HG03064 (cell line): ENCODE measurements around the gene TLCD3B.

Experiments used
- ATAC-seq: cut with Tn5 transposase; IDR thresholded peaks from one replicate; pipeline ENCODE4 v1.9.1; 2021; ENCODE audit warnings: low read depth; ENCODE audit not compliant: unreplicated experiment

The TLCD3B gene

DNA sequence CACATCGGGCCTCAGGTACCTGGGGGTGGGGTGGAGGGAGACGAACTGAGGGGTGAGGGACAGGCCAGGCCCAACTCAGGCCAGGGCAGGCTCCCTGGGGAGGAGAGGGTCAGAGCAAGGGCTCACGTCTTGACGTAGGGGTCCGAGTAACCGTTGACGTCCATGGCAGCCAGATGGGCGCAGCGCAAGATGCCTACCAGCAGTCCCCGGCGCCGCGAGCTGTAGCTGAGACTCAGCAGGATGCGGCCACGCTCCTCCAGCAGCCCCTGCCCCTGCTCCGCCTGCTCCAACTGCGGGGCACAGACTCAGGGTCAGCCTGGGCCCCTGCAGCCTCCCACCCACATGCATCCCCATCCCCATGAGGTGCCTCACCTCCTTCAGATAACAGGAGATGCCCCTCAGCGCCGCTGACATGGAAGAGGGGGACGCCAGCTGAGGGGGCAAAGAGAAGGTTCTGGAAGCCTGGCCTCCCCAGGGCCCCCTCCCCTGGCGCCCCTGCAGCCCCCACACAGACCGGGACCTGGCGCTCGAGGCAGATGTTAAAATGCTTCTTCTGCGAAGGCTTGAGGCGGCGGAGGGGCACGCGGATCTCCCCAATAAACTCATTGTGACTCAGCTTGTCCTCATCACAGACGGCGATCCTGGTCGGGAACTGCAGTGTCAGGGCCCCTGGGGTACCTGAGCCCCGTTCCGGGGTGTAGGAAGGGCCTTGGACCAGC, 24.3 kb downstream of the TLCD3B start:
- ATAC-seq: no peak

DNA sequence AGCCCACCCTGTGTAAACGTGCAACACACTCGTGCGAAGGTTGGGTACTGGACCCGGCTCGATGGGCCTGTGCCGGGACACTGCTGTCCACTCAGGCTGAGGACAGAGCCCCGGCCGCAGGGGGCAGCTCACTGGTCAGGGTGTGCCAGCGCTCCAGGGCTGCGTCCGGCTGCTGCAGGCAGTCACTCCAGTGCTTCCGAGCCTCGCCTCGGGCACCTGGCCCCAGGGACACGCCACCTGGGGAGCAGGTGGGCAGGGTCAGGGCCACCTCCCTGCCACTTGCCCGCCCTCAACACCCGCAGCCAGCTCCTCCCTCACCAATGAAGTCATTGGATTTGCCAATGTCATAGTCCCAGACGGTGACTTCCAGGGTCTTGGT, 25.0 kb downstream of the TLCD3B start:
- ATAC-seq: no peak

DNA sequence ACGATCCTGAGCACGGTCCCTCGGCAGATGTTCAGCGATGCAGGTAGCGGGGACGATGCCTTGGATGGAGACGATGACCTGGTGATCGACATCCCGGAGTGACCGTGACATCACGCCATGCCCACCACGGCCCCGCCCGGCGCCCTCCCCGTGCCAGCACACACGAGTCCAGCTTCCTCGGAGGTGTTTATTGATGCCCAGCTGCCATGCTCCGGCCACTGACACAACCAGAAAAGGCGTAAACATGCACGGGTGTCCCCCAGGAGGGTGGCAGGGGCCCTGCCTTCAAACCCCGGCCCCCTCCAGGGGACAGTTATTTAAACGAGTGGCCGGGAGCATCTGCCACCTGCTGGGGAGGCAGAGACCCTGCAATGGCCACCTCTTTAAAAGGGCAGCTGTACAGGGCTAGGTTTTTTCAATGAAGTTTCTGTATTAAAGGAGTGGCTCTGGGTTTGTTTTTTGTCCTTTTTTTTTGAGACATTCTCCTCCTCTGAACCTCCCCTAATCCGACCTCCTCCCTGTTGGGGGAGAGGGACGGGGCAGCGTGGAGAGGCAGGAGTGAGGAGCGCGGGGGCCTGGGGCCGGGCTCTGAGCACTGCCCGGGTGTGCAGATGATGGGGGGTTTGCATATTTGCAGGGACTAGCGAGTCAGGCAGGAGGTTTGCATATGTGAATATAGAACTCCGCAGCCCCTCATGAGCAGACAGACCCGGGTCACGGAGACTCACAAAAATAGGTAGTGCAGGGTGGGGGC, 25.6 kb downstream of the TLCD3B start:
- ATAC-seq: no peak

DNA sequence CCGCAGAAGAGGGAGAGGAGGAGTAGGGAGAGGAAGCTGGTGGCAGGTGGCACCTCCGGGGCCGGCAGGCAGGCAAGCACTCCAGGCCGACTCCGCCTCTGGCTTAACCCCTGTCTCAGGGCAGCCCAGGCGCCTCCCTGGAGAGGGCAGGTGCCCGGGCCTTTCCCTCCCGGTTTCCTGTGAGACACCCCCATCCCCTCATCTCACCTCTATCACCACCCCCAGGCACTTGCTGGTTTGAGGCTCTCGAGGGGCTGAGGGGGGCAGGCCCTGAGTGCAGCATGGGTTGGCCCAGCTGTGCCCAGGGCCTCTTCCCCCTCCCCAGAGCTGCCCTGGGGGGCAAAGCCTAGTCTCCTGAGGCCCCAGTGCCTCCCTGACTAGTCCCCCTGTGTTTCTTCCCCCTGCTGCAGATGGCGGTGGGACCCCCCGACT, 26.2 kb downstream of the TLCD3B start:
- no peak for ATAC-seq

DNA sequence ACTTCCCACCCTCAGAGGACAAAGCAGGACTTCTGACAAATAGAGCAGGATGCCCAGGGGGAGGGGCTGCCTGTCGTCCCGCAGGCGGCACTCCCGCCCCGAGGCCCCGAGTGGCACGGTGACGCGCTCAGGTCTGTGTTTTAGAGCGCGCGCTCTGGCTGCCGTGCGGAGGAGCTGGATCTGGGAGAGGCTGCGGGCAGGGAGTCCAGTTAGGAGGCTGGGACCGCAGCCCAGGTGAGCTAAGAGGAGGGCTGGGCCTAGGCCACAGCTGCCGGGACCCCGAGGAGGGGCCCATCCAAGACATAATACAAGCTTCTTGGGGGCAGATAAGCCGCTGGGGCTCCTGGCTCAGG, 26.7 kb downstream of the TLCD3B start:
- ATAC-seq: no peak

DNA sequence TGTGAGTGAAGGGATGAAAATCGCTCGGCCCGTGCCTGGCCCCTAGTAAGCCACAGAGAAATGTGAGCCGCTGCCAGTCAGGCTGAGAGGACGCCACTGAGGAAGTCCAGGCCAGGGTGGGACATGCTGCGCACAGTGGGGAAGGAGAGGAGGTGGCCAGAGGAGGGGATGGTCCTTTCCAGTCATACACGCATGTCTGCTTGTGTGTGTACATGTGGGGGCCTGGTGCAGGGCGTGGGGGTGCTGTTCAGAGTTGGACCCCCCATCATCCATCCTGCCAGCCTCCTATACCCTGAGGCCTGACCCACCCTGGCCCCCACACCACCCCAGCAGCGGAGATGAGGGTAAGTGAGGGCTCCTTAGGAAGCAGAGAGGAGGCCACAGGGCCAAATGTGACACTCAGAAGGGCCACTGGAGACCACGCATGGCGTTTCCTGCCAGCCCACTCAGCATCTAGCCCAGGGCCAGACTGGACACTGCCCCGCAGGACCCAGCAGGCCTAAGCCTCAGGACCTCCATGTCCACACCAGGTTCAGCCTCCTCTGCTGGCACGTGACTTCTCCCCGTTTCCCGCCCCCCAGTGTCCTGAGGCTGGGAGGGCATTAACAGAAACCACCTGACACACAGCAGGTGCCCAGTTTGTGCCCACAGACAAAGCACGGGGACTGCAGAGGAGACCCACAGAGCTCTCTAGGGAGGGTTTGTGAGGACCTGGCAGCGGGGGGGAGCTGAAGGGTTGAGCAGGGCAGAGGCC, 27.2 kb downstream of the TLCD3B start:
- no peak for ATAC-seq

DNA sequence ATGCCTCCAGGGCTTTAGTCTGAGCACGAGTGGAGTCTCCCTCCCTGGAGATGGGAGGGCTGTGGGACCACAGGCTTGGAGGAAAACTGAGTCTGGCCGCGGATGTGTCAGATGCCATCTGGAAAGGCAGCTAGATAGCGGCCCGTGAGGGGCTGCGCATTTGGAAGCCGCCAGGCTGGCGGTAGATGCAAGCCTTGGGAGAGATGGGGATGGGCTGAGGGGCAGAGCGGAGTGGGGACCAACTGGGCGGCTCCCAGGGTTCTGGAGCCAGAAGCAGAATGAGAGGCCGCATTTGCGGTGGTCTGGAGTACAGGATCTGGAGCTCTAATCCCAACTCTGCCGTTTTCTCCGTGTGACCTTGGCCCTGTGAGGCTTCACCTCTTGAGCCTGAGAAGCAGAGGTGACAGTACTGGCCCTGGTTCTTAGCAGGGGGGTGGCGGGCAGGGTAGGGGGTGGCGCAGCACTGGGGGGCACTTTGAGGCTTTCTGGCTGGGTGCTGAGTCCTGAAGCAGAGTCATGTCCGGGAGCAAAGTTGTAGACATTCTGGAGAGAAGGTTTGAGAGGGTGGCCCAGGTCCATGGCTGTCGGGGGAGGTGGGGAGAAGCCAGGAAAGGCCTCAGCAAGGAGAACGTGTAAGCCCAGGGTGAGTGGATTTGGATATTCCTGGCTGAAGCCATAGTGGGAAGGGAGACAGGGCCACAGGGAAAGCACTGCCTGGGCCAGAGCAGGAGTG, 28.3 kb downstream of the TLCD3B start:
- ATAC-seq: no peak

DNA sequence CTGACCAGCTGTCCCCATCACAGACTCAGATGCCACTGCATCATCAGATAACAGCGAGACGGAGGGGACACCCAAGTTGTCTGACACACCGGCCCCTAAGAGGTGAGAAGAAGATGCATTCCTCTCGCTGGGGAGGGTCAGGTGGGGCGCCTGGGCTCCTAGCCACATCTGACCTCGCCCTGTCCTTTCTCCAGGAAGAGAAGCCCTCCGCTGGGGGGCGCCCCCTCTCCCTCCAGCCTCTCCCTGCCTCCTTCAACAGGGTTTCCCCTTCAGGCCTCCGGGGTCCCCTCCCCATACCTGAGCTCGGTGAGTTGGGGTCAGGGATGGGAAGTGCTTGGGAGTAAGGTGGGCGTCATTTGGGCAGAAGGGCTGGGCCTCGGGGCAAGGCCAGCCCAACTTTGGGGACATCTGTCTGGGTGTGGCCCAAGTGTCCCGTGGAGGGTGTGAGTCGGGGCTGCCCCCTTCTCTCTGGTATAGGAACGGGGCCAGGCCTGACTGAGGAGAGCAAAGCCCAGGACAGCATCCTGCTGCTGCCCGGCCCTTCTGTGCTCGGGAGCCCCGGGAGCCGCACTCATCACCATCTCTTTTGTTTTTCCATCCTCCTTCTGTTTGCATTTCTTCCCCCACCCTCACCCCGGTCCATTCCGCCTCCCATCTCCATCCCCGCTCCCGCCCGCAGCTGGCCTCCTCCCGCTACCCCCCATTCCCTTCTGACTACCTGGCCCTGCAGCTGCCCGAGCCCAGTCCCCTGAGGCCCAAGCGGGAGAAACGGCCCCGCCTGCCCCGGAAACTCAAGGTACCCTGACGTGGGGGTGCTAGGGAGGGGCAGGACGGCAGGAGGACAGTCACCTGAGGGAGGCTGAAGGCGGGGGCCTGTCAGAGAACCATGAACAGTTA, 30.1 kb downstream of the TLCD3B start:
- ATAC-seq: no peak

DNA sequence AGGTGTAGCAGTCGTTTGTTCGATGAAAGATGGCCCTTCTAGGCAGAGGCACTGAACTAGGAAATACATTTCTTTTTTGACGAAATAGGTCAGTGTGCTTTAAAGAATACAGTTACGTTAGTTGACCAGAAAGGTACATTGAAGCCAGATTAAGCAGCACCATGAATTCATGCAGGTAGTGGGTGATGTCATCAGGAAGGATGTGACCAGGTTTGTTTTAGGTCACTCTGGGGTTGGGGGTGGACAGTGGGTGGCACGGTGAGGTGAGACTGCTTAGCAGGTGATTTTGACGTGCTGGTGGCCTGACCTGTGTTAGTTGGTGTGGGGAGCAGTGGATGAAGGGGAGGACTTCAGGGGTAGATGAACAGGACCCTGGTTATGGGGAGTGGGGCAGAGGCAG, 31.5 kb downstream of the TLCD3B start:
- no peak for ATAC-seq

DNA sequence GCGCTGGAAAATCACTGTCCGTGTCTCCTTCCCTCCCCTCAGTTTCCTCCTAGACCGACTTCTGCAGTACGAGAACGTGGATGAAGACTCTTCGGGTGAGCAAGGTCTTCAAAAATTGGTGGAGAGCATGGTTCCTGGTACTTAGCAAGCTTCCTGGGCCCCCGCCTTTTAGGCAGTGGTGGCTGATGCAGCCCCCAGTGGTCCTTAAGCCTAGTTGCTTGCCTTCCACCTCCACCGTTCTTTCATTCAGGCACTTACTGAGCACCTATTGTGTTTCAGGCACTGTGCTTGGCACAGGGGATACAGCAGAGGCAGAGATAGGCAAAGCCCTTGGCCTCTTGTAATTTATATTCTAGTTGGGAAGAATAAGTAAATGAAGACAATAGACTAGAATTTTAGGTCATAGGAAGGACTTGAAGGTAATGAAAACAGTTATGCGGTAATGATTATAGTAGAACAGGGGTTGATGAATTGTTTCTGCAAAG, 34.3 kb downstream of the TLCD3B start:
- ATAC-seq: no peak

DNA sequence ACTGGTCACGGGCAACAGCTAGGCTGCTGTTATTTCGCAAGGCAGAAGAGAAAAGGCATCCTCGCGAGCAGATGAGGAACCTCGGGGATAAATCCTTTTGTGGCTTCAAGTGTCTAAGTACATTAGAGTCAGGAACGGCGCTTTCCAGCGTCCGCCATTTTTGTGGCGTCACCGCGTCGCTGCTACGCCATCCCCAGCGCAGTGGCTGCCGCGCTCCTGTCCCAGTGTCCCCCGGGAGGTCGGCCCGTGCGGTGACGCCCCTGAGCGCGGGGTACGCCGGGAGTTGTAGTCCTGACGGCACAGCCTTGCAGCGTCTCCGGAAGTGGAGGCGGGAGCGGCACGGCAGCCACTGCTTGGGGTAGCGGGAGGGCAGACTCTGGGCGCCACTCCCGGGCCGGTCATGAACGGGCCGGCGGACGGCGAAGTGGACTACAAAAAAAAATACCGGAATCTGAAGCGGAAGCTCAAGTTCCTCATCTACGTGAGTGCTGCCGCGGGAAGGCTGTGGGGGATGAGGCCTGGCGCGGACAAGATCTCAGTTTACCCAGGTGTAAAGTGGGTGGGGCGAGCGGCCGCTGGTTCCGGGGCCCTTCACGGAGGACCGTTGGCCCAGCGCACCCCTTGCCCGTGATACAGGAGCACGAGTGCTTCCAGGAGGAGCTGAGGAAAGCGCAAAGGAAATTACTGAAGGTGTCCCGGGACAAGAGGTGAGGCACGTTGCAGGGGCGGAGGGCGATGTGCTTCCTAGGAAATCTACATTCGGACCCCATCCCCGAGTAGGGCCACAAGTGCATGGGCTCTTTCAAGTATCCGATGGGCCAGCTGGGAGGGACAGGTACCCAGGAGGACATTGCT, 34.9 kb downstream of the TLCD3B start, which contains the start of gene INO80E:
Gene INO80E, plus strand, starts transcription at position 331 of the 855 bp plus-strand sequence. Its CDS starts 70 bp downstream, at position 401.
- ATAC-seq: peak; percentile 76

DNA sequence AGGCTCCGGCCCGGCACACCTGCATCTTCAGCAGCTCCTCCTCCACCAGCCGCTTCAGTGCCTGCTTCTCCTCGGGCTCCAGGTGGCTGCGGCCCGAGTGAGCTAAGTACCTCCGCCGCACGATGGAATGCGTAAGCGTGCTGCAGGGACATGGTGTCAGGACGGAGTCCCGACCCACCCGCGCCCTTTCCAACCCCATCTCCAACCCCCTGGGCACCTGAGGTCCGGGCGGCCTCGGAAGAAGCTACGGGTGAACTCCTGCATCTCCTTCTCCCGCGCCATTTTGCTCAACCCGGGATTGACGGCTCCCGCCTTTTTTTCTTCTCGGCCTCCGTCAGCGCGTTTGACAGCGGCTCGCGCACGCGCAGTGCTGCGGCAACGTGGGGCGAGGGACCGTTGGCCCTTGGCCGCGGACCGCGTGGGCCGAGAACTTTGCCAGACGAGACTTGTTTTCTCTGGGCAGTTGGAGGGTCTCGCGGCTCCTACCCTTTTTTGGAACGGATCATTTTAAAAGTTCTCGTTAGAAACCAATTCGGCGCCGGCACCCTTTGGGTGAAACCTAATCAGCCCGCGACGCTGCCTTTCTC, 35.7 kb downstream of the TLCD3B start, which contains the start of gene HIRIP3:
Gene HIRIP3, minus strand, starts transcription at position 294 of the 587 bp plus-strand sequence. Its CDS starts 12 bp downstream, at position 282.
- no peak for ATAC-seq

DNA sequence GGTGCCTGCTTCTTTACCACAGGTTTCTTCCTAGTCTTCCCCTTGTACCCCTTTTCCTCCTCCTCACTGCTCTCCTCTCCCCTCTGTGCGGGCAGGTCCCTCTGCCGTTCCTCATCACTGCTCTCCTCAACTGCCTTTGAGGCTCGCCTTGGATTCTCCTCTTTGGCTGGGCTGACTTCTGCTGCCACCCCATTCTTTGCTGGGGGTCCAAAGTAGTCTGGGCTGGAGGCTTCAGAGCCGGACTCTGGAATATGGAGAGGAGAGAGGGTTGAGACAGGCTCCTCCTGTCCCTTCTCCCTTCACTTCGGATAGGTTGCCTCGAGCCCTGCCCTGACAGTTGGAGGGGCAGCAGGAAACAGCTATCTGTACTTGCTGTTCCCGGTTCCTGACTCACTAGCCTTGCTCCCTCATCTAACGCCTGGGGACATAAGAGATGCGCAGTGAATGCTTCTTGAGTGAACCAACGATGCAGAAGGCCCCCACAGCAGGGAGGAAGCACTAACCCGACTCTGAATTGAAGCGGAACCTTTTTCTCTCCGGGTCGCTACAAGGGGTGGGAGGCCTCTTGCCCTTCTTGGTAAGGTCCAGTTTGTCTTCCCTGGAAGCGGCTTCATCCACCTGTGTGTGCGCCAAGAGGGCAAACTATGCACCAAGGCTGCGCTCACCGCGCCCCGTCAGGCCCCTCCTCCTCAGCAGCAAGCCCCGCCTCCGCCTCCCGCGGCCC, 36.3 kb downstream of the TLCD3B start:
- ATAC-seq: no peak

DNA sequence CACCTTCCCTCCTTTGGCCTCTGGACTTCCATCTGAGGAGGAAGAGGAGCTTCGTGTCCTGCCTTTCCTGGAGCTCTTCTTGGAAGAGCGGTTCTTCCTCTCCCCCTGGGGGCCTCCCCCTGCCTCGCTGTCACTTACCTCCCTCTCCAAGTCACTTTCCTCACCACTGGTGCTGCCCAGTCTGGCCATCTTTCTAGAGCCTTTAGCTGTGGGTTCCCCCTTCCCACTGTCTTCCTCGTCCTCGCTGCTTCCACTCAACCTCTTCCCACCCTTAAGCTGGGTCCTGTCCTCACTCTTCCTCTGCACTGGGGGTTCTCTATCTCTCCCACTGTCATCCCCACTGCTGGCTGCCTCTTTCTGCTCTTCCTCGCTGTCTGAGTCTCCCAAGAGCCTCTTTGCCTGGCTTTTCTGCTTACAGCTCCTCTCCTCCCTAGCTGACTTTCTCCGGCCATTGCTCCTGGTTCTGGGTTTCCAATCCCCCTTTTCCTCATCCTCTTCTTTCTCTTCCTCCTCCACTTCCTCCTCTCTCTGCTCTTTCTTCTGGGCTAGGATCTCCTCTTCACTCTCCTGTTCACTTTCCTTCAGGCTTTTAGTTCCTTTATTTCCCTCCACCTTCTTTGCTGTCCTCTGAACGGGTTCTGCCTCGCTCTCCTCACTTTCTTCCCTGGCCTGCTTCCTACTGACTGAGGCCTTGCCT, 37.0 kb downstream of the TLCD3B start:
- ATAC-seq: no peak

DNA sequence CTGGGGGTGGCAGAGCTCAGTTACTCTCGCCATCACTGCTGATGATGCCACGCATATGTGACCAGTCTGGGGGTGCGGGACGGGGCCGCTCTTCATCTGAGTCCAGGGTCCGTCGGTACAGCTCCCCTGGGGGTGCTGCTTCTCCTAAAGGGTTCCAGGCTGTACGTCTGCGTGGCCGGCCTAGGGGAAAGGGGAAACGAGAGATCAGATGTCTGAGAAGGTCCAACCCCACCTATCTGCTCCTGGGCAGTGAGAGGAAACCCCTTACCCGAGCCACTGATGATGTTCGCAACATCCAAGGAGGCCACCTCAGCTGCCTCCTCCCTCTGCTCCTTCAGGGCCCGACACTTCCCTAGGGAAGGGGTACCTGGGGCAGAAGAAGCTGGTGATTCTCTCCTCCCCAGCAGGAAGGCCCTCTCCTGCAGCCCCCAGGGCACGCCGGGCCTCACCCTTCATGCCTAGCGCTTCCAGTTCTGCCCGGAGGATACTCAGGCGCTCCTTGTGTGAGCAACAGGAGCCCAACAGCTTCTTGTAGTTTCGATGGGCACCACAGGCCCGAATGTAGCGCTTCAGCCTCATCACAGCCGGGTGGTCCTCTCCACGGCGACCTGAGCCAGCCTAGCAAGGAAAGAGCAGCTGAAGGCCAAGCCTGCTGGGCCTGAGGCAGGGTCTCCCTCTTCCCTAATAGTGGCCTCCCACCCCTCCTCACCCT, 37.7 kb downstream of the TLCD3B start:
- ATAC-seq: no peak

DNA sequence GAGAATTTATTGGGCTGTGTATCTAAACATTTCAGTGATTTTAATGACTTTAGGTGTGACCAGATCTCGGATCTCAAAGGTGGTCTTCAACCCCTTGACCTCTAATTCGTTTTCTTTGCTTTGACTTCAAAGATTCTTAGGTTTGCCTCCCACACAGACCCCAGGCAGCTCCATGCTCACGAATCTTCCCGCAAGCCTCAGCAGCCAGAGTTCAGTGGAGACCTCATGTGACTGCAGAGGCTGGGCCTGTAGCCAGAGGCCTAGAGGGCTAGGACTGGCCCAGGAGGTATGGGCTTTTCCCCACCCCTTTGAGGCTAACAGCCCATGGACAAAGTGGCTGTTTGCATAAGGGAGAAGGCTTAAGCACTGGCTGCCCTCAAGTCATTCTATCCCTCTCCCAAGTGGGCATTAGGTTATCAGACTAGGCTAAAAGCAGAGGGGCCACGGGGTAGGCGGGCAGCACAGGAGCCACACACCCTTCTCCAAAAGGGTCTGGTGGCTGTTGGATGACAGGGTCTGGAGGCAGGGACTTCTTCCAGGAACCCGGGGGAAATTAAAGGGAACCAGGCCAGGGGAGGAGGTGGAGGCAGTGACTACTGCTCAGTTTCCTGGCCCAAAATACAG, 38.6 kb downstream of the TLCD3B start:
- ATAC-seq: no peak
